ENCODE results near the gene SETDB2.

SETDB2 gene

DNA sequence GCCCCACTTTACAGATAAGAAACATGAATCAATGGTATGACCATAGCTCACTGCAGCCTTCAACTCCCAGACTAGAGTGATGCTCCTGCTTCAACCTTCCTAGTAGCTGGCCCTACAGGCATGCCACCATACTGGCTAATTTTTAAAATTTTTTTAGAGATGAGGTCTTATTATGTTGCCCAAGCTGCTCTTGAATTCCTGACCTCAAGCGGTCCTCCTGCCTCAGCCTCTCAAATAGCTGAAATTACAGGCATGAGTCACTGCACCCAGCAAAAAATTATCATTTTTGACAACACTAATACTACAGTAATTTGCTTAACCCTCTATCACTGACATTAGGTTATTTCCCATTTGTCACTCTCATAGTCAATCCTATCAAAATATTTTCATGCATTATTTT, 15.0 kb upstream of the SETDB2 start:
- no peak overlapping the region for H3K4me3 ChIP-seq (ENCODE audit: low read depth, low read length)
- TF ChIP-seq, protein P1, sequence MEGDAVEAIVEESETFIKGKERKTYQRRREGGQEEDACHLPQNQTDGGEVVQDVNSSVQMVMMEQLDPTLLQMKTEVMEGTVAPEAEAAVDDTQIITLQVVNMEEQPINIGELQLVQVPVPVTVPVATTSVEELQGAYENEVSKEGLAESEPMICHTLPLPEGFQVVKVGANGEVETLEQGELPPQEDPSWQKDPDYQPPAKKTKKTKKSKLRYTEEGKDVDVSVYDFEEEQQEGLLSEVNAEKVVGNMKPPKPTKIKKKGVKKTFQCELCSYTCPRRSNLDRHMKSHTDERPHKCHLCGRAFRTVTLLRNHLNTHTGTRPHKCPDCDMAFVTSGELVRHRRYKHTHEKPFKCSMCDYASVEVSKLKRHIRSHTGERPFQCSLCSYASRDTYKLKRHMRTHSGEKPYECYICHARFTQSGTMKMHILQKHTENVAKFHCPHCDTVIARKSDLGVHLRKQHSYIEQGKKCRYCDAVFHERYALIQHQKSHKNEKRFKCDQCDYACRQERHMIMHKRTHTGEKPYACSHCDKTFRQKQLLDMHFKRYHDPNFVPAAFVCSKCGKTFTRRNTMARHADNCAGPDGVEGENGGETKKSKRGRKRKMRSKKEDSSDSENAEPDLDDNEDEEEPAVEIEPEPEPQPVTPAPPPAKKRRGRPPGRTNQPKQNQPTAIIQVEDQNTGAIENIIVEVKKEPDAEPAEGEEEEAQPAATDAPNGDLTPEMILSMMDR (IDR thresholded peaks at IDR 0.05; ENCODE audit: low read depth, low read length, missing control alignments), result no peak
- no peak for DNase-seq (ENCODE audit: low read depth)

DNA sequence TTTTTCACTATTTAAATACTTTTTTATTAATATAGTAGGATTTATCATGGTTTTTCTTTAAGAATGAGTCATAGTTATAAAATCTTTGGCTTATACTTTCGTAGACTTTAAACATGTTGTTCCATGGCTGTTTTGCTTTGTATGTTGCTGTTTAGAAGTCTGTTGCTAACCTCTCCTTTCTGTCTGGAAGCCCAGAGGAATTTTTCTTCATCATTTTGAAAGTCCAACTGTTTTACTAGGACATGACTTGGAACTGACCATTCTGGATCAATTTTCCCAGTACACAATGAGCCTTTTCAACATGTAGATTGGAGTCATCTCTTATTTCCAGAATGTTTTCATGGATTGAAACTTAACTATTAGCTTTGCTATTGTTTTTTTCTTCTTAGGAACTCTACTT, 8.1 kb upstream of the SETDB2 start:
- DNase-seq (ENCODE audit: low read depth), result no peak
- TF ChIP-seq, protein P1 (IDR thresholded peaks at IDR 0.05; ENCODE audit: low read depth, low read length, missing control alignments), result no peak
- H3K4me3 ChIP-seq (ENCODE audit: low read depth, low read length), result no peak overlapping the region

DNA sequence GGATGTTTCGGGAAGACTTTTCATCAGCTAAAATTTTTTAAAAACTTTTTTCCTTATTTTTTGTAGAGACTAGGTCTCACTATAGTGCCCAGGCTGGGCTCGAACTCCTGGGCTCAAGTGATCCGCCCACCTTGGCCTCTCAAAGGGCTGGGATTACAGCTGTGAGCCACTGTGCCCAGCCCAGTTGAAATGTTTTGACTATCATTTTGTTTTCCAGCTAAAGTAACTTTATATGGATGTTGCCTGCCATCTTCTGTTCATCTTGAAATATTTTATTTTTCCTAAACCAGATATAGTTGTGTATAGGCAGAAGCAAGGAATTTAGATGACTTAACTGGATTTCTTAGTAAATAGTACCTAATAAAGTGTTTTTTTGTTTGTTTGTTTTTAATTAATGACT, 7.2 kb upstream of the SETDB2 start:
- TF ChIP-seq, protein P1 (IDR thresholded peaks at IDR 0.05; ENCODE audit: low read depth, low read length, missing control alignments), result no peak
- DNase-seq (ENCODE audit: low read depth), result no peak

DNA sequence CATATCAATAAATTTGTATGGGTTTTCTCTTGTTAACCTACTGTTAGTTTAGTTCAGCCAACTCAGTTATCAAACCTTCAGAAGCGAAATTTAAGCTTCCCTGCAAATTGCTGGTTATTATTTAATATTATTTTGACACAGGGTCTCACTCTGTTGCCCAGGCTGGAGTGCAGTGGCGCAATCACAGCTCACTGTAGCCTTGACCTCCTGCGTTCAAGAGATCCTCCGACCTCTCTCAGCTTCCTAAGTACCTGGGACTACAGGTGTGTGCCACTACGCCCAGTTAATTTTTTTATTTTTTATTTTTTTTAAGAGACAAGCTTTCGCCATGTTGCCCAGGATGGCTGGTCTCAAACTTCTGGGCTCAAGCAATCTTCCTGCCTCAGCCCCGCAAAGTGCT, 6.4 kb upstream of the SETDB2 start:
- no peak overlapping the region for H3K4me3 ChIP-seq (ENCODE audit: low read depth, low read length)
- DNase-seq (ENCODE audit: low read depth), result no peak
- TF ChIP-seq, protein P1 (IDR thresholded peaks at IDR 0.05; ENCODE audit: low read depth, low read length, missing control alignments), result no peak

More for the DNA sequence above, 7.2 kb upstream of the SETDB2 start:
- no peak overlapping the region for H3K4me3 ChIP-seq (ENCODE audit: low read depth, low read length)

DNA sequence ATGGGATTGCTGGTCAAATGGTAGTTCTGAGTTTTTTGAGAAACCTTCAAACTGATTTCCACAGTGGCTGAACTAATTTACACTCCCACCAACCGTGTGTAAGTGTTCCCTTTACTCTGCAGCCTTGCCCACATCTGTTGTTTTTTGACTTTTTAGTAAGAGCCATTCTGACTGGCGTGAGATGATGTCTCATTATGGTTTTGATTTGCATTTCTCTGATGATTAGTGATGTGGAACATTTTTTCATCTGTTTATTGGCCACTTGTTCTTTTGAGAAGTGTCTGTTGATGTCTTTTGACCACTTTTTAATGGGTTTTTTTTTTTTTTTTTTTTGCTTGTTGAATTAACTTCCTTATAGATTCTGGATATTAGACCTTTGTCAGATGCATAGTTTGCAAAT, 4.5 kb upstream of the SETDB2 start:
- TF ChIP-seq, protein P1 (IDR thresholded peaks at IDR 0.05; ENCODE audit: low read depth, low read length, missing control alignments), result no peak
- DNase-seq (ENCODE audit: low read depth), result no peak
- H3K4me3 ChIP-seq (ENCODE audit: low read depth, low read length), result no peak overlapping the region

DNA sequence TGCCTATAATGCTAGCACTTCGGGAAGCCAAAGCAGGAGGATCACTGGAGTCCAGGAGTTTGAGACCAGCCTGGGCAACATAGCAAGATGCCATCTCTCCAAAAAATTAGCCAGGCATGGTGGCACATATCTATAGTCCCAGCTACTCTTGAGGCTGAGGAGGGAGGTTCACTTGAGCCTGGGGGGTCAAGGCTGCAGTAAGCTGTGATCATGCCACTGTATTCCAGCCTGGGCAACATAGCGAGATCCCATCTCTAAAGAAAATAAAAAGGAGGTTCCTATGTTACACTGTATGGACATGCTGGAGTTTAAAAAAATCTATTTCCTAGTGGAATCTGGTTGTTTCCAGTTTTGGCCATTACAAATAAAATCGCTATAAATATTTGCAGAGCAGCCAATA, 2.8 kb upstream of the SETDB2 start:
- no peak overlapping the region for H3K4me3 ChIP-seq (ENCODE audit: low read depth, low read length)
- TF ChIP-seq, protein P1 (IDR thresholded peaks at IDR 0.05; ENCODE audit: low read depth, low read length, missing control alignments), result no peak
- DNase-seq (ENCODE audit: low read depth), result no peak

DNA sequence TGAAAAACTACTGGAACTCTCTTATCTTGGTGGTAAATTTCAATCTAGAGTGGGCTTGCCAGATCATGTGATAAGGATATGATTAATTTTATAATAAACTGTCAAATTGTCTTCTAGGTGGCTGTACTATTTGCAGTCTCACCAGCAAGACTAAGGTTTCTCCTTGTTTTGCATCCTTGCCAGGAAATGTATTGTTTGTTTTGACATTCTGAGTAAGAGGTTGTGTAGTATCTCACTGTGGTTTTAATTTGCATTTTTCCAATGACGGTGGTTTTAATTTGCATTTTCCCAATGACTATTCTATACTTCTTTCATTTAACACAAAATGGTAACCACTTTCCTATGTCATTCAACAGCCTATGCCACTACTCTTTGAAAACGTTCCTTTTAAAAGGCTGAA, 2.2 kb upstream of the SETDB2 start:
- H3K4me3 ChIP-seq (ENCODE audit: low read depth, low read length), result no peak overlapping the region
- TF ChIP-seq, protein P1 (IDR thresholded peaks at IDR 0.05; ENCODE audit: low read depth, low read length, missing control alignments), result no peak
- no peak for DNase-seq (ENCODE audit: low read depth)

All from GM12864 (cell line).